Ishikawa (cell line): ENCODE measurements around the gene SHISA4.

ENCODE experiments used
- CEBPB ChIP-seq: IDR thresholded peaks from 2 replicates; pipeline ENCODE4 v1.6.1; 2012
- CREB1 ChIP-seq: IDR thresholded peaks from 2 replicates; pipeline ENCODE4 v1.6.1; 2012; ENCODE audit warnings: low read depth
- EGR1 ChIP-seq: IDR thresholded peaks from 2 replicates; pipeline ENCODE4 v1.6.1; 2012
- EP300 ChIP-seq: IDR thresholded peaks from 2 replicates; pipeline ENCODE4 v1.6.1; 2012; ENCODE audit warnings: borderline replicate concordance
- FOXM1 ChIP-seq: IDR thresholded peaks from 2 replicates; pipeline ENCODE4 v1.6.1; 2012; ENCODE audit warnings: low read depth, borderline replicate concordance
- NFIC ChIP-seq: IDR thresholded peaks from 2 replicates; pipeline ENCODE4 v1.6.1; 2012
- RAD21 ChIP-seq: IDR thresholded peaks from 2 replicates; pipeline ENCODE4 v1.6.1; 2012; ENCODE audit warnings: low read depth
- TAF1 ChIP-seq: IDR thresholded peaks from 2 replicates; pipeline ENCODE4 v1.6.1; 2012; ENCODE audit warnings: low read depth, mild to moderate bottlenecking
- TCF12 ChIP-seq: IDR thresholded peaks from 2 replicates; pipeline ENCODE4 v1.6.1; 2012; ENCODE audit warnings: low read depth
- TEAD4 ChIP-seq: IDR thresholded peaks from 2 replicates; pipeline ENCODE4 v1.6.1; 2012
- YY1 ChIP-seq: IDR thresholded peaks from 2 replicates; pipeline ENCODE4 v1.6.1; 2012; ENCODE audit warnings: low read depth
- ZBTB7A ChIP-seq: IDR thresholded peaks from 2 replicates; pipeline ENCODE4 v1.6.1; 2012; ENCODE audit warnings: low read depth
- TF ChIP-seq, protein P1 (sequence below): IDR thresholded peaks from 2 replicates; pipeline ENCODE4 v1.6.1; 2012; ENCODE audit warnings: low read depth, mild to moderate bottlenecking
- TF ChIP-seq, protein P2 (sequence below): IDR thresholded peaks from 2 replicates; pipeline ENCODE4 v1.6.1; 2012
- TF ChIP-seq, protein P3 (sequence below): IDR thresholded peaks from 2 replicates; pipeline ENCODE4 v1.6.1; 2012

SHISA4 gene

DNA sequence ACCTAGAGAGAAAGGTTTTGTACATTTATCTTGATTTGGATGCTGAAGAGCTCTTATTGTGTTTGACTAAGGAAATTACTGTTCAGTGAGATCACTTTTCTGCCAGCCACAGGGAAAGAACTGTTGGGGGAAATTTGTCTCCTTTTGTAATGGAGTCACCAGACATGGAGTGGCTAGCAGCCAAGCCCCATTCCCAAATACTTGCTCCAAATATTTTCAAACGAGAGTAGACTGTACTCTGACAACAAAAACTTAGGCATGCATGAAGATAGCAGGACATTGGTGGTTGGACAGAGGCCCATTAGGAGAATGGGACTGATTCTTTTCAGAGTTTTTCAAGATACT is 38.7 kb upstream of the SHISA4 start:
- TF ChIP-seq TEAD4 (0 out of 2 replicates have a peak, but pooled peaks have one; percentile 36), NFIC (peak; percentile 42), RAD21 (no peak)

DNA sequence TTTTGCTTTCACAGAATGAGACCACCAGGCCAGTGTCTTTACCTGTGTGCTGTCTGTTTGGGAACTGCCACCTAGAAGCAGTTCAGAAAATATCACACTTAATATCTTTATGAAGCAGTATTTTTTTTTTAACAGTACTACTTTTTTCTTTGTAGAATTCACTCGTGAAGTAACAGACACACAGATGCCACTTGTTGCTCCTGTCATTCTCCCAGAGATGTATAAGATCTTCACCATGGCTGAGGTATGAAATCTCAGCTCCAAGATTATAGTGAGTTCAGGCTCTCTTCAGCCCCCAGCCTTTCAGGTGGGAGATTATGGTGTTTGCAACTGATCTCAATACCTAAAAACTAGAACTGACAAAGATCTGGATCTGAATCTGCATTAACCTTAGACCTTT is 36.7 kb upstream of the SHISA4 start:
- TF ChIP-seq TAF1 (no peak), CREB1 (no peak), EGR1 (no peak), ZBTB7A (no peak), RAD21 (no peak), NFIC (no peak), YY1 (no peak), TCF12 (no peak)
- TF ChIP-seq, protein P1, sequence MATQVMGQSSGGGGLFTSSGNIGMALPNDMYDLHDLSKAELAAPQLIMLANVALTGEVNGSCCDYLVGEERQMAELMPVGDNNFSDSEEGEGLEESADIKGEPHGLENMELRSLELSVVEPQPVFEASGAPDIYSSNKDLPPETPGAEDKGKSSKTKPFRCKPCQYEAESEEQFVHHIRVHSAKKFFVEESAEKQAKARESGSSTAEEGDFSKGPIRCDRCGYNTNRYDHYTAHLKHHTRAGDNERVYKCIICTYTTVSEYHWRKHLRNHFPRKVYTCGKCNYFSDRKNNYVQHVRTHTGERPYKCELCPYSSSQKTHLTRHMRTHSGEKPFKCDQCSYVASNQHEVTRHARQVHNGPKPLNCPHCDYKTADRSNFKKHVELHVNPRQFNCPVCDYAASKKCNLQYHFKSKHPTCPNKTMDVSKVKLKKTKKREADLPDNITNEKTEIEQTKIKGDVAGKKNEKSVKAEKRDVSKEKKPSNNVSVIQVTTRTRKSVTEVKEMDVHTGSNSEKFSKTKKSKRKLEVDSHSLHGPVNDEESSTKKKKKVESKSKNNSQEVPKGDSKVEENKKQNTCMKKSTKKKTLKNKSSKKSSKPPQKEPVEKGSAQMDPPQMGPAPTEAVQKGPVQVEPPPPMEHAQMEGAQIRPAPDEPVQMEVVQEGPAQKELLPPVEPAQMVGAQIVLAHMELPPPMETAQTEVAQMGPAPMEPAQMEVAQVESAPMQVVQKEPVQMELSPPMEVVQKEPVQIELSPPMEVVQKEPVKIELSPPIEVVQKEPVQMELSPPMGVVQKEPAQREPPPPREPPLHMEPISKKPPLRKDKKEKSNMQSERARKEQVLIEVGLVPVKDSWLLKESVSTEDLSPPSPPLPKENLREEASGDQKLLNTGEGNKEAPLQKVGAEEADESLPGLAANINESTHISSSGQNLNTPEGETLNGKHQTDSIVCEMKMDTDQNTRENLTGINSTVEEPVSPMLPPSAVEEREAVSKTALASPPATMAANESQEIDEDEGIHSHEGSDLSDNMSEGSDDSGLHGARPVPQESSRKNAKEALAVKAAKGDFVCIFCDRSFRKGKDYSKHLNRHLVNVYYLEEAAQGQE, result no peak
- TF ChIP-seq, protein P2, sequence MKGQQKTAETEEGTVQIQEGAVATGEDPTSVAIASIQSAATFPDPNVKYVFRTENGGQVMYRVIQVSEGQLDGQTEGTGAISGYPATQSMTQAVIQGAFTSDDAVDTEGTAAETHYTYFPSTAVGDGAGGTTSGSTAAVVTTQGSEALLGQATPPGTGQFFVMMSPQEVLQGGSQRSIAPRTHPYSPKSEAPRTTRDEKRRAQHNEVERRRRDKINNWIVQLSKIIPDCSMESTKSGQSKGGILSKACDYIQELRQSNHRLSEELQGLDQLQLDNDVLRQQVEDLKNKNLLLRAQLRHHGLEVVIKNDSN, result no peak
- TF ChIP-seq, protein P3, sequence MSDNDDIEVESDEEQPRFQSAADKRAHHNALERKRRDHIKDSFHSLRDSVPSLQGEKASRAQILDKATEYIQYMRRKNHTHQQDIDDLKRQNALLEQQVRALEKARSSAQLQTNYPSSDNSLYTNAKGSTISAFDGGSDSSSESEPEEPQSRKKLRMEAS, result no peak

DNA sequence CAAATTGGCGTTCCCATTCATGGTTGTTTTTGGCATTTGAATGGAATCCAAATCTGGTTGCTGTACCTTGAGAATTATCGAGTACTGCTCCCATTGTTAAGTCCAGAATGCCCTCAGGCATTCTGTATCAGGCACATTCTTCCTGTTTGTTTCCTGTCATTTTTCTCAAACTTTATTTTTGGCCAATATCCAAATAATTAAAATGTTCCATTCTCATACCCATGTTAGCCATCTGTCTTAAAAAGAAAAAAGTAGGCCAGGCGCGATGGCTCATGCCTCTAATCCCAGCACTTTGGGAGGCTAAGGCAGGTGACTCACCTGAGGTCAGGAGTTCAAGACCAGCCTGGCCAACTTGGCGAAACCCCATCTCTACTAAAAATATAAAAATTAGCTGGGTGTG is 29.3 kb upstream of the SHISA4 start:
- TF ChIP-seq, protein P3, result no peak
- TF ChIP-seq TAF1 (no peak), TEAD4 (no peak), YY1 (no peak), EGR1 (no peak), ZBTB7A (no peak), FOXM1 (no peak), RAD21 (no peak), NFIC (no peak), TCF12 (no peak)
- TF ChIP-seq, protein P1, result no peak
- TF ChIP-seq, protein P2, result no peak

DNA sequence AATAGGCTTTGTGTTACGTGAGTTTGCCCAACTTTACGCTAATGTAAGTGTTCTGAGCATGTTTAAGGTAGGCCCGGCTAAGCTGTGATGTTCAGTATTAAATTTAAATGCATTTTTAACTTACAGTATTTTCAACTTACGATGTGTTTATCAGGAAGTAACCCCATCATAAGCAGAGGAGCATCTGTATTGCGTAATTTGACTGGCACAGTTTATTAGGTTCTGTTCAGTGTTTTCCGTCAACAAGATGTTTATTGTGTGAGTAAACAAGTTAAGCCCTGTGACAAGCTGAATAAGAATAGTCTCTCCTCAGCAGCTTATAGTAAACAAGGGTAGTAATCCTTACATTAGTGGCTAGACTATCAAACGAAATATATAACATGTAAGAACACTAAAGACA is 27.2 kb upstream of the SHISA4 start:
- TF ChIP-seq TAF1 (no peak), EP300 (no peak), TCF12 (no peak), ZBTB7A (no peak), EGR1 (no peak), FOXM1 (no peak), CREB1 (no peak), TEAD4 (no peak), RAD21 (no peak), NFIC (no peak)
- TF ChIP-seq, protein P1, result no peak

DNA sequence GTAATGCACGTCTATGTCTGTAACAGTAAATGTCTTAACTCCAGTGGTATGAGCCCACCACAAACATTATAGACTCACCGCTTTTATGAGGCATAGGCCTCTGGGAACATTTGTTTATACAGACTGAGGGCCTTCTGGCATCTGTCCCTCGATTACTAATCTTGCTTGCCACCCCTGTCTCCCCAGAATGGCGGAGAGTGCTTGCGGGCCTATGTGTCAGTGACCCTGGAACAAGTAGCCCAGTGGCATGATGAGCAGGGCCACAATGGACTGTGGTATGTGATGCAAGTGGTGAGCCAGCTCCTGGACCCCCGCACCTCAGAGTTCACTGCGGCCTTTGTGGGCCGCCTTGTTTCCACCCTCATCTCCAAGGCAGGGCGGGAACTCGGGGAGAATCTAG is 18.3 kb upstream of the SHISA4 start:
- TF ChIP-seq EGR1 (no peak), NFIC (no peak), ZBTB7A (no peak), TAF1 (no peak), EP300 (no peak), YY1 (no peak), CEBPB (no peak), RAD21 (no peak), FOXM1 (no peak), TEAD4 (no peak), TCF12 (no peak), CREB1 (no peak)
- TF ChIP-seq, protein P2, result no peak
- TF ChIP-seq, protein P3, result no peak
- TF ChIP-seq, protein P1, result no peak
